Endothelial cell of umbilical vein (primary cell): ENCODE data around the gene EPB41L2. TPM values are rescaled to one million over a fixed set of nuclear protein-coding genes. Genes with fewer than 3 reads are reported as not detected.

Source experiments
- polyA plus RNA-seq, 4 experiments: library from polyadenylated mRNA; depleted of rRNA in 3 of 4; stranded (reverse) in 3 of 4; unstranded in 1 of 4; fragments of >200 nt; gene quantifications; 2 replicates each; pipeline versions ENCODE4 v1.2.1 to v1.2.3, GENCODE V29; 2011 to 2012; ENCODE audit warnings: missing spikeins in 1 of 4
- total RNA-seq: library from RNA; stranded (reverse); gene quantifications from 2 replicates; pipeline ENCODE4 v1.2.3, GENCODE V29; 2021

Gene EPB41L2
- total and polyA plus RNA-seq, 2 donors (not counting 3 experiments of a cell fraction or from before 2014, with no cell fraction given): 26.5 to 87.7 TPM

Other genes starting within 250 kb of the EPB41L2 start
- not detected in 2 replicates for gene SMLR1, start 235.8 kb downstream of the EPB41L2 start, total RNA-seq
- gene SMLR1, start 235.8 kb downstream of the EPB41L2 start, polyA plus RNA-seq: not detected in 2 replicates
- 3.3 and 4.8 TPM in 2 replicates for gene AKAP7, start 72.2 kb upstream of the EPB41L2 start, total RNA-seq
- 0.30 and 0.76 TPM in 2 replicates for gene AKAP7, start 72.2 kb upstream of the EPB41L2 start, polyA plus RNA-seq